HUES6 (cell line): ENCODE measurements around the gene GRIK2.

ENCODE experiments used
- H3K27ac ChIP-seq: 2 replicates; pipeline ENCODE4 v1.7.0; 2013; ENCODE audit warnings: low read depth, mild to moderate bottlenecking, low read length, inconsistent platforms
- H3K27me3 ChIP-seq: 2 replicates; pipeline ENCODE4 v1.6.1; 2013; ENCODE audit warnings: low read length; ENCODE audit not compliant: control insufficient read depth, insufficient read depth
- H3K36me3 ChIP-seq: 2 replicates; pipeline ENCODE4 v1.6.1; 2013; ENCODE audit warnings: low read length; ENCODE audit not compliant: control insufficient read depth, insufficient read depth
- H3K4me1 ChIP-seq: 2 replicates; pipeline ENCODE4 v1.6.1; 2013; ENCODE audit warnings: low read length; ENCODE audit not compliant: control insufficient read depth, insufficient read depth
- H3K4me3 ChIP-seq: 2 replicates; pipeline ENCODE4 v1.5.1; 2013; ENCODE audit warnings: low read depth, low read length
- H3K9ac ChIP-seq: one replicate; pipeline ENCODE4 v1.6.1; 2013; ENCODE audit warnings: mild to moderate bottlenecking, low read length
- H3K9me3 ChIP-seq: 2 replicates; pipeline ENCODE4 v1.6.1; 2013; ENCODE audit warnings: low read depth, low read length; ENCODE audit not compliant: control insufficient read depth, insufficient read depth

Gene GRIK2

DNA sequence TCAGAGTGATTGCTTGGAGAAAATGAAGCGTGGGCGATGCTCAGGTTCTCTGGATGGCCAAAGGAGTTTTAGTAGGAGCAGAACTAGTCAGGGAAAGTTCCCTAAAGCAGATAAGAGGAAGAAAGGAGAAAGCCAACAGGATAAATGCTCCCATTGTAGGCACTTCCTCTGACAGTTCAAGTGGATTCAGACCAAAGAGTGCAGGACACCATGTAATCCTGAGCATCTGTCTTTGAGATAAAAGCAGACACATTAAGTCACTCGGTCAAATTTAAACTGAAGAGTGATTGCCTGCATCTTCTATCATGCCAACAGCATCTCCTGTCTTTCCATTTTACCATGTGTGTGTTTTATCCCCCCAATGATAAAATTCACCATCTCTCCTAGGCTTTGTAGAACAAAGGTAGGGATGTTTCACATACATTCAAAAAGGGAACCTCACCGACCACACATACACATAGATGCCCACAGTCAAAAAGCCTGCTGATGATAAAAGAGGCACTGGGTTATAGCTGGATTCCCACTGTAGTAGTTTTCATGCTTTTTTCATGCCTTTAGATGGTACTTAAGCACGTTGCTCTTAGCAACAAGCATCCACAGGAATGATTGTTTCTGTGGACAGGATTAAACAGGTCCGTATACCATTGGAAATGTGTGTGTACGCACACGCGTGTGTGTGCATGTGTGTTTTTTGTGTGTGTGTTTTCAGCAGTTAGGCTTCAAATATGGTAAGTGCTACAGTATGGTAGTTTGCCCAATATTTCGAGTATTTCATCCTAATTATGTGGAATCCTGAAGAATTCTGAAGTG lies 7.0 kb downstream of the GRIK2 start:
- Histone ChIP-seq H3K27me3 (peaks cover 83% of the 10 kb centered on the region), H3K9me3 (no peaks in the 10 kb centered on the region), H3K4me1 (peaks cover 36% of the 10 kb centered on the region), H3K27ac (no peak overlapping the region), H3K36me3 (no peaks in the 10 kb centered on the region), H3K9ac (no peak overlapping the region), H3K4me3 (peak overlapping the region; percentile 55)

GRCh38 chr6:101401171-101401570 lies 7.7 kb downstream of the GRIK2 start:
- peaks cover 36% of the 10 kb centered on the region for H3K4me1 ChIP-seq
- peak overlapping the region; percentile 58 for H3K4me3 ChIP-seq
- H3K27me3 ChIP-seq, result peaks cover 76% of the 10 kb centered on the region
- H3K9ac ChIP-seq, result no peak overlapping the region
- no peaks in the 10 kb centered on the region for H3K9me3 ChIP-seq
- H3K27ac ChIP-seq, result no peak overlapping the region
- no peaks in the 10 kb centered on the region for H3K36me3 ChIP-seq

- Histone ChIP-seq H3K36me3 (no peaks in the 10 kb centered on the region), H3K9ac (peak overlapping the region; percentile 47), H3K27ac (no peak overlapping the region), H3K9me3 (no peaks in the 10 kb centered on the region), H3K4me1 (peaks cover 36% of the 10 kb centered on the region), H3K4me3 (peak overlapping the region; percentile 58), H3K27me3 (peaks cover 73% of the 10 kb centered on the region)
These were observed 8.5 kb downstream of the GRIK2 start for GRCh38 chr6:101401792-101402621.

DNA sequence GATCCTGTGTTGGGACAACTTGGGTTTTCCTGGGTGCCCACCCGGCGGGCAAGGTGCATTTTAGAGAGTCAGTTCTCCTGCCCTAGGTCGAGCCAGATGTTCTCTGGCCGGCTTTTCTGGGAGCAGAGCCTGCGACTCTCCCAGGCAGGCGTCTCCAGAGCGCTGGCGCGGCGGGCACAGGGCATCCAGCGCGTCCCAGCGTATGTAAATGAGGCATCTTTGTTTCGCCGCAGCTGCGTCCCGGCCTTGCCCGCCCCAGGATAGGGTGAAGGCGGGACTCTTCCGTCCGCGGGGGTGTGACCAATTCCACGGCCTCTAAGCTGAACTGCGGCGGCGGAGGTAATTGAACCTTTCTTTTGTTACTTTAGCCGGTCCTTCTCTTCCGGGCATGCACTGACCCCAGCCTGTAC lies 9.1 kb downstream of the GRIK2 start:
- no peaks in the 10 kb centered on the region for H3K36me3 ChIP-seq
- H3K9me3 ChIP-seq, result no peaks in the 10 kb centered on the region
- H3K27ac ChIP-seq, result no peak overlapping the region
- peaks cover 73% of the 10 kb centered on the region for H3K27me3 ChIP-seq
- H3K4me3 ChIP-seq, result peak overlapping the region; percentile 58
- H3K9ac ChIP-seq, result peak overlapping the region; percentile 47
- peaks cover 36% of the 10 kb centered on the region for H3K4me1 ChIP-seq

DNA sequence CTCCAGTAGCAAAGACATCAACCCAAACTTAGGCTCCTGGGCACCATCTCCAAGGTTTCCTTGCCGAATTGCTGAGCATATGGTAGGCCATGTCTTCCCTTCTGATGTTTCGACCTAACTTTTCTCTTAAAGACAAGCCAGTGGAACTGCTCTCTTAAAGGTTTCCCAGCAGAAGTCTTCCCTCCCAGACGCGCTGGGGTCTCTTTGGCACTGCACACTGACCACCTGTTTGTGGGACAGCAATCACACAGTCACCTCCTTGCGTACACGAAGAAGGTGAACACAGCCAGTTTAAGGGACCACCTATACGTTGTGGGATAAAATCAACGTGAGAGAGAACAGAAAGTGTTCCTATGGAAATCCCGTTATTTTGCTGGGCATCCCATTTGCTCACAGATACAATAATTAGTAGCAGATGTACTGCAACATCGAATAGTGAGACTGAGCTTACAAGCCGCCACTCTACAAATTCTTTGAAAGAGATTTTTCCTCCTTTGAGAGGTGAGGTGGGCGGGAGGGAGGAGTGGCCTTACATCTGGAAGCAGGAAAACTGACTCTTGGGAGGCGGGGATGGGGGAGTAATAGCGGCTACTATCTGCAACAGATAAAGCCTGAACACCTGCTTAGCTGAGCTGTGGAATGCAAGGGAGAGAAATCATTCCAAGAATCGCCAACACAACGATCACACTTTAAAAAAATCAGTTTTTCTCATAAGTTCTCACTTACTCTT lies 9.9 kb downstream of the GRIK2 start:
- Histone ChIP-seq H3K36me3 (no peaks in the 10 kb centered on the region), H3K9ac (no peak overlapping the region), H3K4me3 (peak overlapping the region; percentile 58), H3K27me3 (peaks cover 67% of the 10 kb centered on the region), H3K27ac (no peak overlapping the region), H3K9me3 (no peaks in the 10 kb centered on the region), H3K4me1 (peaks cover 36% of the 10 kb centered on the region)

GRCh38 chr6:101404775-101405174 lies 11.3 kb downstream of the GRIK2 start:
- Histone ChIP-seq H3K27me3 (peaks cover 53% of the 10 kb centered on the region), H3K4me3 (no peak overlapping the region), H3K27ac (no peak overlapping the region), H3K9ac (no peak overlapping the region), H3K36me3 (no peaks in the 10 kb centered on the region), H3K4me1 (peaks cover 26% of the 10 kb centered on the region), H3K9me3 (no peaks in the 10 kb centered on the region)

GRCh38 chr6:101413773-101414172 lies 20.3 kb downstream of the GRIK2 start:
- no peak overlapping the region for H3K4me3 ChIP-seq
- no peaks in the 10 kb centered on the region for H3K36me3 ChIP-seq
- no peaks in the 10 kb centered on the region for H3K9me3 ChIP-seq
- no peaks in the 10 kb centered on the region for H3K27me3 ChIP-seq
- H3K27ac ChIP-seq, result no peak overlapping the region
- peaks cover 6% of the 10 kb centered on the region; the same call in 1 of the 2 replicates for H3K4me1 ChIP-seq
- H3K9ac ChIP-seq, result no peak overlapping the region

- Histone ChIP-seq H3K4me1 (peaks cover 6% of the 10 kb centered on the region; the same call in 1 of the 2 replicates), H3K9me3 (no peaks in the 10 kb centered on the region), H3K9ac (no peak overlapping the region), H3K27ac (no peak overlapping the region), H3K27me3 (no peaks in the 10 kb centered on the region), H3K36me3 (no peaks in the 10 kb centered on the region), H3K4me3 (no peak overlapping the region)
These were observed 24.4 kb downstream of the GRIK2 start for GRCh38 chr6:101417900-101418299.

GRCh38 chr6:101422251-101422650 lies 28.7 kb downstream of the GRIK2 start:
- H3K9ac ChIP-seq, result no peak overlapping the region
- H3K27ac ChIP-seq, result no peak overlapping the region
- H3K9me3 ChIP-seq, result no peaks in the 10 kb centered on the region
- no peaks in the 10 kb centered on the region for H3K27me3 ChIP-seq
- H3K4me3 ChIP-seq, result no peak overlapping the region
- no peaks in the 10 kb centered on the region for H3K36me3 ChIP-seq
- H3K4me1 ChIP-seq, result no peaks in the 10 kb centered on the region; the same call in 1 of the 2 replicates

DNA sequence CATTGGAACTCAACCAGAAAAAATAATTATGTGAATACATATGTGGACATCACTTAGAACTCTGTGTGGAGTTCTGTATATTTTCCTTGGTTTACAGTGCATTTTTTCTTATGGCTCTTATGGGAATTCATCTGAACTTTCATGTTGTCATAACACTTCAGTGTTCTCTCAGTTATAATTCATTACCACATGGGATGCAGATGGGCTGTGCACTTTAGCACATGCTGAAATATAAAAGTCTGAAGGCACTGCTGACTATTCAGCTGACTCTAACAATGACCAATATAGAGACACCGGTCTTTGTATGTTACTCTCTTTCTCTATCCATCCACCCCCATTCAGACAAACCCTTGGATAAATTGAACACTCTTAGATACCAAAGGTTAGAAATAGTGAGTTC lies 29.3 kb downstream of the GRIK2 start:
- H3K9me3 ChIP-seq, result no peaks in the 10 kb centered on the region
- no peak overlapping the region for H3K9ac ChIP-seq
- no peaks in the 10 kb centered on the region; the same call in 1 of the 2 replicates for H3K4me1 ChIP-seq
- H3K27ac ChIP-seq, result no peak overlapping the region
- H3K4me3 ChIP-seq, result no peak overlapping the region
- H3K36me3 ChIP-seq, result no peaks in the 10 kb centered on the region
- no peaks in the 10 kb centered on the region for H3K27me3 ChIP-seq
